ENCODE results near the gene NAA10.

Gene NAA10

GRCh38 chrX:153947009-153947769, 12.4 kb upstream of the NAA10 start (continued):
- TF ChIP-seq, protein P1, sequence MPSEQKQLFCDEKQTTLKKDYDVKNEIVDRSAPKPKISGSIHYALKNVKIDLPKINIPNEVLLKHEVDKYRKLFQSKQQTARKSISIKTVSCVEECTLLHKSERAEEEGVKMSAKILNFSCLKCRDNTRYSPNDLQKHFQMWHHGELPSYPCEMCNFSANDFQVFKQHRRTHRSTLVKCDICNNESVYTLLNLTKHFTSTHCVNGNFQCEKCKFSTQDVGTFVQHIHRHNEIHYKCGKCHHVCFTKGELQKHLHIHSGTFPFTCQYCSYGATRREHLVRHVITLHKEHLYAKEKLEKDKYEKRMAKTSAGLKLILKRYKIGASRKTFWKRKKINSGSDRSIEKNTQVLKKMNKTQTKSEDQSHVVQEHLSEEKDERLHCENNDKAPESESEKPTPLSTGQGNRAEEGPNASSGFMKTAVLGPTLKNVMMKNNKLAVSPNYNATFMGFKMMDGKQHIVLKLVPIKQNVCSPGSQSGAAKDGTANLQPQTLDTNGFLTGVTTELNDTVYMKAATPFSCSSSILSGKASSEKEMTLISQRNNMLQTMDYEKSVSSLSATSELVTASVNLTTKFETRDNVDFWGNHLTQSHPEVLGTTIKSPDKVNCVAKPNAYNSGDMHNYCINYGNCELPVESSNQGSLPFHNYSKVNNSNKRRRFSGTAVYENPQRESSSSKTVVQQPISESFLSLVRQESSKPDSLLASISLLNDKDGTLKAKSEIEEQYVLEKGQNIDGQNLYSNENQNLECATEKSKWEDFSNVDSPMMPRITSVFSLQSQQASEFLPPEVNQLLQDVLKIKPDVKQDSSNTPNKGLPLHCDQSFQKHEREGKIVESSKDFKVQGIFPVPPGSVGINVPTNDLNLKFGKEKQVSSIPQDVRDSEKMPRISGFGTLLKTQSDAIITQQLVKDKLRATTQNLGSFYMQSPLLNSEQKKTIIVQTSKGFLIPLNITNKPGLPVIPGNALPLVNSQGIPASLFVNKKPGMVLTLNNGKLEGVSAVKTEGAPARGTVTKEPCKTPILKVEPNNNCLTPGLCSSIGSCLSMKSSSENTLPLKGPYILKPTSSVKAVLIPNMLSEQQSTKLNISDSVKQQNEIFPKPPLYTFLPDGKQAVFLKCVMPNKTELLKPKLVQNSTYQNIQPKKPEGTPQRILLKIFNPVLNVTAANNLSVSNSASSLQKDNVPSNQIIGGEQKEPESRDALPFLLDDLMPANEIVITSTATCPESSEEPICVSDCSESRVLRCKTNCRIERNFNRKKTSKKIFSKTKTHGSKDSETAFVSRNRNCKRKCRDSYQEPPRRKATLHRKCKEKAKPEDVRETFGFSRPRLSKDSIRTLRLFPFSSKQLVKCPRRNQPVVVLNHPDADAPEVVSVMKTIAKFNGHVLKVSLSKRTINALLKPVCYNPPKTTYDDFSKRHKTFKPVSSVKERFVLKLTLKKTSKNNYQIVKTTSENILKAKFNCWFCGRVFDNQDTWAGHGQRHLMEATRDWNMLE (tag by site-specific recombination; conservative IDR thresholded peaks at IDR 0.05; ENCODE audit: low read depth): no peak
- TF ChIP-seq ZNF629 (tag by site-specific recombination; IDR thresholded peaks at IDR 0.05) (peak; percentile 50), ZBTB11 (tag by site-specific recombination; conservative IDR thresholded peaks at IDR 0.05; ENCODE audit: low read depth) (0 out of 2 replicates have a peak, but pooled peaks have one; percentile 13), GLI4 (tag by site-specific recombination; IDR thresholded peaks at IDR 0.05) (no peak), MZF1 (tag by site-specific recombination; IDR thresholded peaks at IDR 0.05; ENCODE audit: borderline replicate concordance) (no peak), ZNF2 (tag by site-specific recombination; IDR thresholded peaks at IDR 0.05) (peak; percentile 30; the same call in 1 of the 2 replicates), BCL11B (tag by site-specific recombination; IDR thresholded peaks at IDR 0.05; ENCODE audit: low read depth) (no peak), ZNF561 (tag by site-specific recombination; IDR thresholded peaks at IDR 0.05; ENCODE audit: borderline replicate concordance) (no peak), ZEB2 (tag by site-specific recombination; IDR thresholded peaks at IDR 0.05) (peak; percentile 53), ZNF76 (tag by site-specific recombination; IDR thresholded peaks at IDR 0.05; ENCODE audit: borderline replicate concordance, low read depth) (peak; percentile 93), ZNF707 (tag by site-specific recombination; IDR thresholded peaks at IDR 0.05) (no peak)
- TF ChIP-seq, protein P2, sequence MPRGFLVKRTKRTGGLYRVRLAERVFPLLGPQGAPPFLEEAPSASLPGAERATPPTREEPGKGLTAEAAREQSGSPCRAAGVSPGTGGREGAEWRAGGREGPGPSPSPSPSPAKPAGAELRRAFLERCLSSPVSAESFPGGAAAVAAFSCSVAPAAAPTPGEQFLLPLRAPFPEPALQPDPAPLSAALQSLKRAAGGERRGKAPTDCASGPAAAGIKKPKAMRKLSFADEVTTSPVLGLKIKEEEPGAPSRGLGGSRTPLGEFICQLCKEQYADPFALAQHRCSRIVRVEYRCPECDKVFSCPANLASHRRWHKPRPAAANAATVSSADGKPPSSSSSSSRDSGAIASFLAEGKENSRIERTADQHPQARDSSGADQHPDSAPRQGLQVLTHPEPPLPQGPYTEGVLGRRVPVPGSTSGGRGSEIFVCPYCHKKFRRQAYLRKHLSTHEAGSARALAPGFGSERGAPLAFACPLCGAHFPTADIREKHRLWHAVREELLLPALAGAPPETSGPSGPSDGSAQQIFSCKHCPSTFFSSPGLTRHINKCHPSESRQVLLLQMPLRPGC (tag by site-specific recombination; IDR thresholded peaks at IDR 0.05): peak; percentile 28; the same call in 1 of the 2 replicates

DNA sequence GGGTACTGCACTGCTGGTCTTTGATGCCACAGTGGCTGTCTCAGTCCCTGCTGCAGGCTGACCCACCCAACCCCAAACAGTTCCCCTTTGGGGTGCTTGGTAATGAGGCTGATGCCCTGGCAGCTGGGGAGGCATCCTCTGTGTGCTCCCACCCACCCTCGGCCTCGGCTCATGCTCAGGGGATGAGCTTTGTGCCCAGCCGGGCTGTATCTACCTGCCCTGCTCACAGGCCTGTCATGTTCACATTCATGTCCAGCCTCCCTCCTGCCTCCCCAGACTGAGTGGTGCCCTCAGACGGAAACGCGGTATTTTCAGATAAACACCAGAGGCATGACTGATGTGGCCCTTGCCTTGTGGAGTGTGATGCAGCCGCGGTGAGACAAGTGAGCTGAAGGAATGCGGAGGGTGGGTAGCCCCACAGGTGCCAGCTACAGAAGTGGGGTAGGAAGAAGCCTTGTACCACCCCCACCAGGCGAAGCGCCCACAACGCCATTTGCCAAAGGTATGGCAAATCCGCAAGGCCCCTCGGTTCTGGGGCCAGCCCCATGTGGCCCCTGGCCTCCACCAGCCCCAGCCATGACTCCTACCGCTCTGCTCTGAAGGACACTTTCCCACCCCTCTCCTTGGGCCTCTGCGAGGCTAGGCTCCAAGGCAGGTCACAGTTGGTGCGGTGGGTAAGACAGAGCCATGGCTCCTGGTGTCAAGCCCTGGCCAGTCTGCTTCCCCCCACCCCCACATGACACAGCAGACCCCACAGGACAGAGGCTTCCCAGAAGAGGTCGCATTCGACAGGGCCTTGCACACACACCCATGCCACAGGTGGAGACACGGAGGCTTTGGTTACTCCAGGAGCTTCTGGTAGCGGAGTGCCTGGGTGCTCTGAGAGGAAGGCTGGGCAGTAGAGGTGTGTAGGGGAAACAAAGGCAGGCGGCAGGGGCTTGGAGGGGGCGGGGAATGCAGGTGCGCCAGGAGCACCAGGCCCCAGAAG, 11.4 kb upstream of the NAA10 start:
- Histone ChIP-seq H3K27ac (ENCODE audit: extremely low read depth, low read depth, low read length) (no peak overlapping the region), H3K4me3 (ENCODE audit: low read depth, low read length) (no peak overlapping the region), H3K9me3 (ENCODE audit: control insufficient read depth, insufficient read depth, low read depth, low read length) (no peaks in the 10 kb centered on the region), H3K36me3 (ENCODE audit: control insufficient read depth in 2 of 2, insufficient read depth in 1 of 2, low read length in 2 of 2) (peaks cover 23 to 36% of the 10 kb centered on the region in 2 experiments; a peak in 2 of 3 replicates), H3K4me1 (ENCODE audit: control insufficient read depth, insufficient read depth, low read length) (no peaks in the 10 kb centered on the region; the same call in 1 of the 2 replicates)
- ChIA-PET CTCF (interaction anchor here (0.6 to 10.9 kb wide), 29 partner anchors 10 to 994 kb away, joined by 3 to 267 read pairs (median 4); partner anchors contain the start of genes ARHGAP4, HCFC1, NAA10 and PLXNB3), POLR2A (interaction anchor here (0.9 to 3.0 kb wide), 8 partner anchors 9 to 25 kb away, joined by 3 to 38 read pairs (median 7); partner anchors contain the start of genes HCFC1 and NAA10)
- TF ChIP-seq SCRT1 (tag by site-specific recombination; IDR thresholded peaks at IDR 0.05; ENCODE audit: borderline replicate concordance): peak; percentile 79; the same call in 1 of the 2 replicates
- TF ChIP-seq ZNF792 (tag by site-specific recombination; IDR thresholded peaks at IDR 0.05): no peak
- TF ChIP-seq PRDM6 (tag by site-specific recombination; IDR thresholded peaks at IDR 0.05): no peak
- no peak for TF ChIP-seq WT1 (tag by site-specific recombination; IDR thresholded peaks at IDR 0.05)
- no peak for TF ChIP-seq ZNF138 (tag by site-specific recombination; IDR thresholded peaks at IDR 0.05; ENCODE audit: borderline replicate concordance)
- no peak for TF ChIP-seq ZNF18 (tag by site-specific recombination; IDR thresholded peaks at IDR 0.05)
- no peak for TF ChIP-seq ZSCAN16 (tag by site-specific recombination; IDR thresholded peaks at IDR 0.05)
